Skeletal muscle tissue (tissue), 4 donors: ENCODE measurements around the gene PACSIN2. TPM values are rescaled to one million over a fixed set of nuclear protein-coding genes. Genes with fewer than 3 reads are reported as not detected.

Source experiments
- H3K27ac ChIP-seq: one replicate; pipeline ENCODE4 v1.7.0; 2013; ENCODE audit warnings: mild to moderate bottlenecking, low read depth, low read length, inconsistent platforms
- H3K27me3 ChIP-seq, 3 donors: one replicate each; pipeline ENCODE4 v1.7.0; 2013; ENCODE audit warnings: low read length in 3 of 3; ENCODE audit not compliant: control insufficient read depth in 3 of 3, insufficient read depth in 3 of 3
- H3K36me3 ChIP-seq, 3 donors: one replicate each; pipeline ENCODE4 v1.7.0; 2013; ENCODE audit warnings: low read length in 3 of 3; ENCODE audit not compliant: control insufficient read depth in 3 of 3, insufficient read depth in 3 of 3
- H3K4me1 ChIP-seq, 3 donors: one replicate each; pipeline ENCODE4 v1.7.0; 2013; ENCODE audit warnings: low read length in 3 of 3, mild to moderate bottlenecking in 3 of 3; ENCODE audit not compliant: control insufficient read depth in 3 of 3, insufficient read depth in 3 of 3
- H3K4me3 ChIP-seq, 3 donors: one replicate each; pipeline ENCODE4 v1.7.0; 2013; ENCODE audit warnings: low read length in 3 of 3
- H3K9ac ChIP-seq, 3 donors: one replicate each; pipeline ENCODE4 v1.7.0; 2013; ENCODE audit warnings: low read length in 3 of 3, mild to moderate bottlenecking in 3 of 3, moderate library complexity in 2 of 3, low read depth in 1 of 3
- H3K9me3 ChIP-seq, 3 donors: one replicate each; pipeline ENCODE4 v1.7.0; 2013; ENCODE audit warnings: low read length in 3 of 3; ENCODE audit not compliant: control insufficient read depth in 3 of 3
- total RNA-seq: library from RNA; depleted of rRNA; stranded (reverse); fragments of >200 nt; gene quantifications from one replicate; pipeline ENCODE4 v1.2.3, GENCODE V29; 2014
- donor health status: Osteomylitis.

Gene PACSIN2
- total RNA-seq, 1 donor from 2014 or later: 20.9 TPM

DNA sequence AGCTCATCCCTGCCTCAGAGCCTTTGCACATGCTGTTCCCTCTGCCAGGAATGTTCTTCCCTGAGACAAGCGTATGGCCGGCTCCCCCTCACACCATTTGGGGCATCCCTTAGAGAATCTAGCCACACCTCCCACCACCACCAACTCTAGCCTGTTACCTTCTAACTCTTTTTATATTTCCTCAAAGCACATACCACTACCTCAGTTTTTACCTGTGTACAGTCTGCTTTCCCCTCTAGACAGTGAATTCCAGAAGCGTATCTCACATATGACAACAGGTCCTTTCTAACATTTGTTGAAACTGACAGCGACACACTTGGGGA, 82.8 kb downstream of the PACSIN2 start:
- Histone ChIP-seq H3K9ac (no peak overlapping the region), H3K27ac (peak overlapping the region; percentile 82), H3K36me3 (no peaks in the 10 kb centered on the region), H3K27me3 (no peaks in the 10 kb centered on the region), H3K4me1 (peaks cover 69 to 70% (median 70%) of the 10 kb centered on the region in 3 donors), H3K4me3 (peak overlapping the region in 1 of 3 donors; percentile 22), H3K9me3 (no peaks in the 10 kb centered on the region)

- H3K9me3 ChIP-seq: no peaks in the 10 kb centered on the region
- peak overlapping the region; percentile 36 to 48 (median 37) for H3K4me3 ChIP-seq
- peaks cover 70 to 71% (median 70%) of the 10 kb centered on the region in 3 donors for H3K4me1 ChIP-seq
- peak overlapping the region; percentile 82 for H3K27ac ChIP-seq
- H3K27me3 ChIP-seq: no peaks in the 10 kb centered on the region
- peak overlapping the region in 2 of 3 donors; percentile 28 to 60 for H3K9ac ChIP-seq
- no peaks in the 10 kb centered on the region for H3K36me3 ChIP-seq
Observed at GRCh38 chr22:42931421-42932196, 83.3 kb downstream of the PACSIN2 start.

DNA sequence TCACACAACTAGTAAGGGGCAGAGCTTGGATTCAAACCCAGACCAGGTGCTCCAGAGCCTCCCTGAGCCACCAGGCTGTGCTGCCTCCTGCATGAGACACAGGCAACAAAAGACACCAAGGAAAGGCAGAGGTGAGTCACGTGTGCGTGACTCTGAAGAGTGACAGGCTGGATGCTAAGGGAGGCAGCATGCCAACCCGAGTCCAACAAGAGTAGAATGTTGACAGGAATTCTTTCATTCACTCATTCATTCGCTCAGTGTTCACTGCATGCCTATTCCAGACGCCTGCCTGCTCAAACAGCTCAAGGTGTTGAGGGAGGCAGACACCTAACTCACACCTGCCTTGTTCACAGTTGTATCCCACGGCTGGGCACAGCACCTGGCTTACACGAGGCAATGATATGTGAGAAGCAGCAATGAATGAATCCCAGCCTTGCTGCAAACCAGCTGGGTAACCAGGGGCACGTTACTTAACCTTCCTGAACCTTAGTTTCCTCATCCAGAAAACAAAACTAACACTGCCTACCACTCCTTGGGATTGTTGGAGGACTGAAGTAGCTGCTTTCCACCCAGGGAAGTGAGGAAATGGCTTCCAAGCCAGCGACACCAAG, 84.0 kb downstream of the PACSIN2 start:
- Histone ChIP-seq H3K4me3 (peak overlapping the region; percentile 36 to 48 (median 37)), H3K4me1 (peaks cover 71 to 74% (median 72%) of the 10 kb centered on the region in 3 donors), H3K9me3 (no peaks in the 10 kb centered on the region), H3K27ac (peak overlapping the region; percentile 82), H3K27me3 (no peaks in the 10 kb centered on the region), H3K9ac (peak overlapping the region in 2 of 3 donors; percentile 28 to 60), H3K36me3 (no peaks in the 10 kb centered on the region)

GRCh38 chr22:42929838-42930155, 85.2 kb downstream of the PACSIN2 start:
- H3K27ac ChIP-seq: peak overlapping the region; percentile 82
- H3K36me3 ChIP-seq: no peaks in the 10 kb centered on the region
- H3K4me1 ChIP-seq: peaks cover 64 to 73% (median 71%) of the 10 kb centered on the region in 3 donors
- peak overlapping the region in 1 of 3 donors; percentile 22 for H3K4me3 ChIP-seq
- no peaks in the 10 kb centered on the region for H3K9me3 ChIP-seq
- peak overlapping the region in 1 of 3 donors; percentile 28 for H3K9ac ChIP-seq
- H3K27me3 ChIP-seq: no peaks in the 10 kb centered on the region

DNA sequence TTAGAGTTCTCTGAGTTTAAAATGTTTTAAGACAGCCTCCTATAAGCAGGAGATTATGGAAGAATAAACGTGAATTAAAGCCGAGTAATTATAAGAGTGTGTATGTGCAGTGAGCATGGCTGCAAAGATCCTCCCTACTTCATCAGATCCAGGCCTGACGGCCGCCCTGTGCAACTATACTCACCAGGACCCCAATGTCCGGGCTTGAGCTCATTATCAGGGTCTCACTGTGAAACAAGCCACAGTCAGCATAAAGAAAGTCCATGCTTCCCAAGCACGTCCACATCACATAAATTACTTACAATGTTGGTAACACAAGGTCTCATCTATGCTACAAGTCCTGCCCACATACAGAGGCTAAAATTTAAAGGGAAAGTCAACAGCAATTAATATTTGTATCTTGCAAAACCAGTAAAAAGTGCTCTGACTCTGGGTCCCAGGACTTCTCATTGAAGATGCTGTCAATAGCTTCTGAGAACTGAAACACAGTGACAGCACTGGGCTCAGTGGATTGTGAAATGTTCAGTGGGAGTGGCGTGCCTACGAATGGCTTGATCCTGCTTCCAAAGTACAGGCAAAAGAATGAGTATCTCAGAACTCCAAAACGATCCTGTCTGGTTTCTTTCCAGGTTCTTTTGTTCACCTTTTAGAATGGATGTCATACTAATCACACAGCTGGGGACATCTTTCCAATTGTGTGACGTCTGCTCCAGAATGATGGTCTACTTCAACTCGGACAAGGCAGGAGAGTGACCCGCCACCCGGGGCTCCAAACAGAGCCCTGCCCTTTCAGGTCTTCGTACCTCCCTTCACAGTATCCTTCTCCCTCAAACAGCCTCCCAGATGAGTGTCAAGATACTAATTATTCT, 85.7 kb downstream of the PACSIN2 start:
- H3K27ac ChIP-seq: peak overlapping the region; percentile 82
- H3K27me3 ChIP-seq: no peaks in the 10 kb centered on the region
- peaks cover 60 to 68% (median 67%) of the 10 kb centered on the region in 3 donors for H3K4me1 ChIP-seq
- peak overlapping the region in 2 of 3 donors; percentile 17 to 28 for H3K9ac ChIP-seq
- H3K9me3 ChIP-seq: no peaks in the 10 kb centered on the region
- no peaks in the 10 kb centered on the region for H3K36me3 ChIP-seq
- no peak overlapping the region for H3K4me3 ChIP-seq

DNA sequence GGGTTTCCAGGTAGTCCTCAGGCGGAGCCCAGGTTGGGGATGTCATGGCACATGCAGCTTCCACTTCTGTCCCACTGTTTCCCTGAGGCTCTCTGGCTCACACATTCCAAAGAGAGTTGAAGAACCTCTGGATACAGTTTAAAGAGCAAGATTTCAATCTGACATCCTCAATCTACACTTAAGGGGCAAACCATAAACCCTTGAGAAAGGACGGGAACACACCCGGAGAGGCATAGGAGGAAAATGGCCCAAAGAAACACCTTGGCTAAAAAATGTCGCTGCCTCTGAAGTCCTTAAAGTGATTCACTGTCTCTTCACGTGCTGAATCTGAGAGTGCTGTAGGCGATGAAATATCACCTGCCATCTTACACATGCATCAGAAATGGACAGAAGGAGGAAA, 87.0 kb downstream of the PACSIN2 start:
- Histone ChIP-seq H3K27me3 (no peaks in the 10 kb centered on the region), H3K36me3 (no peaks in the 10 kb centered on the region), H3K4me1 (peaks cover 48 to 59% (median 58%) of the 10 kb centered on the region in 3 donors), H3K4me3 (no peak overlapping the region), H3K9me3 (no peaks in the 10 kb centered on the region), H3K9ac (no peak overlapping the region), H3K27ac (no peak overlapping the region)

- Histone ChIP-seq H3K27me3 (no peaks in the 10 kb centered on the region), H3K27ac (no peak overlapping the region), H3K9ac (no peak overlapping the region), H3K36me3 (no peaks in the 10 kb centered on the region), H3K9me3 (no peaks in the 10 kb centered on the region), H3K4me3 (no peak overlapping the region), H3K4me1 (peaks cover 45 to 60% (median 59%) of the 10 kb centered on the region in 3 donors)
Observed at GRCh38 chr22:42926768-42927167, 88.2 kb downstream of the PACSIN2 start.

GRCh38 chr22:42926104-42926503, 88.8 kb downstream of the PACSIN2 start:
- Histone ChIP-seq H3K4me3 (no peak overlapping the region), H3K4me1 (peaks cover 39 to 54% (median 52%) of the 10 kb centered on the region in 3 donors), H3K36me3 (no peaks in the 10 kb centered on the region)

DNA sequence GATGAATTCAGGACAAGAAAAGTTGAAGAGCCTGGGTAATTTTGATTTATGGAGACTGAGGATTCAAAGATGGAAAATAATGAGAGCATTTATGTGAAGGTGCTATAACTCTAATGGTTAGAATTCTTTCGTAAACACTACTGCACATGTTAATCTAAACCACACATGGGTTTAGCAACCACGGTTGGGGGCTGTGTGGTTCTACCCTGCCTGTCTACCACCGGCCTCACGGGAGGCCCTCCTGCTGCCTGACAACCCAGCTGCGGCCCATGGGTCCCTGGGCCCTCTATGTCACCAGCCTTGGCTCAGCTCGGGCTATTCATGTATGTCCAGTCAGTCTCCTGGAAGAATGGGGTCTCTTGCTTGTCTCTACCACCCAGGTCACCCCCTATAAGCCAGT, 89.4 kb downstream of the PACSIN2 start:
- no peak overlapping the region for H3K27ac ChIP-seq

More at GRCh38 chr22:42926104-42926503, 88.8 kb downstream of the PACSIN2 start:
- Histone ChIP-seq H3K27ac (no peak overlapping the region), H3K27me3 (no peaks in the 10 kb centered on the region), H3K9me3 (no peaks in the 10 kb centered on the region), H3K9ac (no peak overlapping the region)

More for the DNA sequence above, 89.4 kb downstream of the PACSIN2 start:
- Histone ChIP-seq H3K27me3 (no peaks in the 10 kb centered on the region), H3K9me3 (no peaks in the 10 kb centered on the region), H3K4me1 (peaks cover 34 to 49% (median 47%) of the 10 kb centered on the region in 3 donors), H3K36me3 (no peaks in the 10 kb centered on the region), H3K9ac (no peak overlapping the region), H3K4me3 (no peak overlapping the region)
